ENCODE measurements around the gene KCNG2. TPM values are rescaled to one million over a fixed set of nuclear protein-coding genes. Genes with fewer than 3 reads are reported as not detected.

The KCNG2 gene
- total RNA-seq, 4 donors from 2014 or later, result 0.60 to 0.84 (median 0.78) TPM; not detected in 1

DNA sequence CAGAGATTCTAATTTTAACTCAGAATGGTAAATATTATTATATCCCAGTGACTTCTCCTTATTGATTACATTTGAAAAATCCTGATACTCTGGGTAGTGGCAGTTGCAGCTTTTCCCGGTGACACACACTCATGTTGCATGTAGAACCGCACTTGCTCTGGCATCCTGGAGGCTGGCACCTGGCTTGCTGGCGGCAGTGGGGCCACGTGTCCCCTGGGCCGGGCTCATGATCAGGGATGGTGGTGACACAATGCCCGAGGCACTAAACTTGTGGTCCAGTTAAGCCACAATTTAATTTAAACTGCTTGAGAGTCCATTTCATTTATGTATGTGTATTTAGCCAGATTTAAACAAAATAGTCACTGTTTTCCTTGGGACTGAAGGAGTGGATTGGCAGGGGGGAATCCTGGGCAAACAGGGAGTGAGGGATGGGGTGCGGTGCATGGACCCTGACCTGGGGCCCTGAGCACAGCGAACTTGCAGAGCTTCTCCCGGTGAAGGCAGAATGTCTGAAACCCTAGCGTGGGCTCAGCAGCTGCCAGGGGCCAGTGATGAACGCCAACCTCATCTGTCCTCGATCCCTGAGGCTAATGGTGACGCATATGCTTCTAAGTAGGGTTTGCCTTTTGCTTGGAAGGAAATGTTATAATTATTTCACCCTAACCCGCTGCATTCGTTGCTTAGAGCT lies 50.0 kb downstream of the KCNG2 start:
- no peak for DNase-seq (ENCODE audit: low spot score in 2 of 2)
- peaks cover 0 to 26% (median 0%) of the 10 kb centered on the region in 4 donors for H3K9me3 ChIP-seq
- WGBS, 2 donors, result 85 to 90% methylated on average over 15 of the region's 15 CpGs
- no peak overlapping the region for H3K27ac ChIP-seq
- no peak overlapping the region for H3K4me3 ChIP-seq
- no peaks in the 10 kb centered on the region for H3K27me3 ChIP-seq
- H3K4me1 ChIP-seq, result no peaks in the 10 kb centered on the region
- TF ChIP-seq EP300 (IDR thresholded peaks at IDR 0.05), result no peak
- TF ChIP-seq POLR2A (IDR thresholded peaks at IDR 0.05), result no peak
- TF ChIP-seq, protein P1, sequence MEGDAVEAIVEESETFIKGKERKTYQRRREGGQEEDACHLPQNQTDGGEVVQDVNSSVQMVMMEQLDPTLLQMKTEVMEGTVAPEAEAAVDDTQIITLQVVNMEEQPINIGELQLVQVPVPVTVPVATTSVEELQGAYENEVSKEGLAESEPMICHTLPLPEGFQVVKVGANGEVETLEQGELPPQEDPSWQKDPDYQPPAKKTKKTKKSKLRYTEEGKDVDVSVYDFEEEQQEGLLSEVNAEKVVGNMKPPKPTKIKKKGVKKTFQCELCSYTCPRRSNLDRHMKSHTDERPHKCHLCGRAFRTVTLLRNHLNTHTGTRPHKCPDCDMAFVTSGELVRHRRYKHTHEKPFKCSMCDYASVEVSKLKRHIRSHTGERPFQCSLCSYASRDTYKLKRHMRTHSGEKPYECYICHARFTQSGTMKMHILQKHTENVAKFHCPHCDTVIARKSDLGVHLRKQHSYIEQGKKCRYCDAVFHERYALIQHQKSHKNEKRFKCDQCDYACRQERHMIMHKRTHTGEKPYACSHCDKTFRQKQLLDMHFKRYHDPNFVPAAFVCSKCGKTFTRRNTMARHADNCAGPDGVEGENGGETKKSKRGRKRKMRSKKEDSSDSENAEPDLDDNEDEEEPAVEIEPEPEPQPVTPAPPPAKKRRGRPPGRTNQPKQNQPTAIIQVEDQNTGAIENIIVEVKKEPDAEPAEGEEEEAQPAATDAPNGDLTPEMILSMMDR (IDR thresholded peaks at IDR 0.05), result no peak
- H3K36me3 ChIP-seq, result no peaks in the 10 kb centered on the region

DNA sequence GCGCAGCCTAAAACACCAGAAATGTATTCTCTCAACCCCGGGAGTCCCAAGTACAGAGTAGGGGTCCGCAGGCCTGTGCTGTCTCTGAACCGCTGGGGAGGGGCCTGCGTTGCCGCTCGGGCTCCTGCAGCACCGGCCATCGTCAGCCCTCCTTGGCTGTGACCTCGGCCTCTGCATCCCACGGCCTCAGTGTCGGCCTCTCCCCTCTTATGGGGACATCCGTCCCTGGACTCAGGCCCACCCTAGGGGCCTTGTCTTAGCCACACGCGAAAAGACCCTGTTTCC lies 50.5 kb downstream of the KCNG2 start:
- H3K36me3 ChIP-seq, result no peaks in the 10 kb centered on the region
- no peaks in the 10 kb centered on the region for H3K4me1 ChIP-seq
- H3K9me3 ChIP-seq, result peaks cover 0 to 21% (median 0%) of the 10 kb centered on the region in 4 donors
- TF ChIP-seq, protein P1 (IDR thresholded peaks at IDR 0.05), result no peak
- TF ChIP-seq POLR2A (IDR thresholded peaks at IDR 0.05), result no peak
- no peak for TF ChIP-seq EP300 (IDR thresholded peaks at IDR 0.05)
- DNase-seq (ENCODE audit: low spot score in 2 of 2), result no peak
- H3K27me3 ChIP-seq, result no peaks in the 10 kb centered on the region
- H3K4me3 ChIP-seq, result no peak overlapping the region
- H3K27ac ChIP-seq, result no peak overlapping the region
- 90 to 92% methylated on average over 11 to 15 of the region's 15 CpGs for WGBS, 2 donors

DNA sequence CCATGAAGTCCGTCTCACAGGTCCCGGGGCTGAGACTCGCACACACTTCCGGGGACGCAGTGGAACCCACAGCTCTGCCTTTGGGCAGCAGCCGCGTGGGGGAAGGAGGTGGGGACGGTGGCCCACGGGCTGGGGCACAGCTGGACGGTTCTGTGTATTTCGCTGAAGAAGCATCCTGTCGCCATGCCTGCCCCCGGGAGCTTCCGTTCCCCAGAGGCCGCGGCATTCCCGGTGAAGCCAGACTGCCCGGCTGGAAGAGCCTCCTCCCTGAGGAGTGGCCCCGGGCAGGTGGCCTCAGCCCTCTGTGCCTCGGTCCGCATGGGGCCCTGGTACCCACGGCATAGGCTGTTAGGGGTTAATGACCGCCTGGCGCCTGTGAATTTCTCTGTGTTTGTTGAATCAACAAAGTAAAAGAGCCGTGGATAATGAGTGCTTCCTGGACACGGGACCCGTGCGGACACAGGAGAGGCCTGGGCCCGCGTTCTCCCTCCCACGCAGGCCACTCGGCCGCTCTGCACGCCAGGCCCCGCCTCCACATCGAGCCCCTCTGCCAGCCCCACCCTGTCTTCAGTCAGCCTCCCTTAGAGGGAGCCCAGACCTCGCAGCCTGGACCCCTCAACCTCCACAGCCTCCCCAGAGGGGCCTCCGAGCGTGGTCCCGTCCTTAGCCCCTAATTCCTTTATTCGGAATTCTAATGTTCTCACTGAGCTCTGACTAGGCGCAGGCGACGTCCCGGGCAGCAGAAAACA lies 51.0 kb downstream of the KCNG2 start:
- no peaks in the 10 kb centered on the region for H3K36me3 ChIP-seq
- H3K4me3 ChIP-seq, result no peak overlapping the region
- H3K27me3 ChIP-seq, result no peaks in the 10 kb centered on the region
- 59 to 63% methylated on average over 34 to 45 of the region's 45 CpGs for WGBS, 2 donors
- peaks cover 0 to 18% (median 0%) of the 10 kb centered on the region in 4 donors for H3K9me3 ChIP-seq
- H3K27ac ChIP-seq, result no peak overlapping the region
- no peak for DNase-seq (ENCODE audit: low spot score in 2 of 2)
- H3K4me1 ChIP-seq, result no peaks in the 10 kb centered on the region
- TF ChIP-seq, protein P1 (IDR thresholded peaks at IDR 0.05), result no peak
- TF ChIP-seq EP300 (IDR thresholded peaks at IDR 0.05), result no peak
- TF ChIP-seq POLR2A (IDR thresholded peaks at IDR 0.05), result no peak

DNA sequence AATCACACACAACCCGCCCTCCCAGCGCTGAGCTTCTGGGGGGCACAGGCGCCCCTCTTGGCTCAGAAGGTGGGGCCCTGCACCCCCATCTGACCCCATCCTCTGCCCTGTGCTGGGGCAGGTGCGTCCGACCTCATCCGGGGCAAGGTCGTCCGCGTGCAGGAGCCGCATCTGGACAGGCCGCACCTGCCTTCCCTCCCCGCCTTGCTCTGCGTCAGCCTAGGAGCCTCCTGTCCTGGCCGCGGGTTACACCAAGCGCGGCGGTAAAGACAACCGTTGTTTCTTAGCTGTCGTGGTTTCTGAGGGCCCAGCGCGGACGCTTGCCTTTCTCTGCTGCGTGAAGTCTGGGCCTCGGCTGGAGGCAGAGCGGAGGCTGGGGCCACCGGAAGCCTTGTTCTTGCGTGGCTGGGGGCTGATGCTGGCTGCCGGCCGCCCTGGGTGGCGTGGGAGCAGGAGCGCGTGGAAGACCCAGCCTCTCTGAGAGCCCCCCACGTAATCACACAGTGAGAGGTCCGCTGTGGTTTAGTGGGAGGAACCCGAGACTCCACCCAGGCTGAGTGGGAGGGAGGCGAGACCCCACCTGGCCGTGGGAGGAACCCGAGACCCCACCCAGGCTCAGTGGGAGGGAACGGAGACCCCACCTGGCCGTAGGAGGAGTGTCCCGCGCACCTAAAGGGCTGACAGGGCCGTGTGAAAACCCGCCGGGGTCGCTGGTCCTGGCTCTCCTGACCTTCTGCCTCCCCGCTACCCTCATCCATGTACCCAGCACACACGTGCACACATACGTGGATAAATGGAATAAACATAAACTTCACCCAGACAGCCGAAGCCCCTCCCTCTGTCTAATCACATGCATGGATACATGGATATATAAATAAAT lies 51.8 kb downstream of the KCNG2 start:
- 92 to 94% methylated on average over 49 to 51 of the region's 51 CpGs for WGBS, 2 donors
- Histone ChIP-seq H3K4me3 (no peak overlapping the region), H3K36me3 (no peaks in the 10 kb centered on the region), H3K4me1 (no peaks in the 10 kb centered on the region), H3K27me3 (no peaks in the 10 kb centered on the region), H3K27ac (no peak overlapping the region), H3K9me3 (peaks cover 0 to 15% (median 0%) of the 10 kb centered on the region in 4 donors)
- TF ChIP-seq POLR2A (IDR thresholded peaks at IDR 0.05) (no peak), EP300 (IDR thresholded peaks at IDR 0.05) (no peak)
- TF ChIP-seq, protein P1 (IDR thresholded peaks at IDR 0.05), result no peak
- no peak for DNase-seq (ENCODE audit: low spot score in 2 of 2)

Measured in tibial nerve (tissue), 4 donors.